ENCODE data around the gene SMIM21. TPM values are rescaled to one million over a fixed set of nuclear protein-coding genes. Genes with fewer than 3 reads are reported as not detected.

The SMIM21 gene
- total RNA-seq, 1 experiment from 2014 or later: not detected

Other genes starting within 250 kb of the SMIM21 start
- 1.2 and 2.0 TPM in 2 replicates for gene PTGR3, start 218.6 kb downstream of the SMIM21 start, total RNA-seq (2014; rRNA removed; shearing (Covaris generic))
- 0.03 and 0.31 TPM in 2 replicates for gene TSHZ1, start 216.9 kb downstream of the SMIM21 start, total RNA-seq (2014; rRNA removed; shearing (Covaris generic))